GM12865 (cell line): ENCODE results near the gene JUP.
"Not testable (repeated sequence)": the region's sequence is repeated elsewhere in the genome, so short reads cannot be mapped to it uniquely, and the experiment has no call there.

Source experiments
- DNase-seq: peaks from one replicate; pipeline ENCODE4 v3.0.0; 2010; ENCODE audit warnings: low read depth
- H3K4me3 ChIP-seq: 2 replicates; pipeline ENCODE4 v1.5.1; 2011; ENCODE audit warnings: mild to moderate bottlenecking, low read depth, low read length, control low read depth
- TF ChIP-seq, protein P1 (sequence below): IDR thresholded peaks from 2 replicates; pipeline ENCODE4 v1.5.1; 2011; ENCODE audit warnings: low read length, control low read depth, low read depth, inconsistent platforms; ENCODE audit not compliant: insufficient read depth; ENCODE audit errors: missing control alignments

JUP gene

DNA sequence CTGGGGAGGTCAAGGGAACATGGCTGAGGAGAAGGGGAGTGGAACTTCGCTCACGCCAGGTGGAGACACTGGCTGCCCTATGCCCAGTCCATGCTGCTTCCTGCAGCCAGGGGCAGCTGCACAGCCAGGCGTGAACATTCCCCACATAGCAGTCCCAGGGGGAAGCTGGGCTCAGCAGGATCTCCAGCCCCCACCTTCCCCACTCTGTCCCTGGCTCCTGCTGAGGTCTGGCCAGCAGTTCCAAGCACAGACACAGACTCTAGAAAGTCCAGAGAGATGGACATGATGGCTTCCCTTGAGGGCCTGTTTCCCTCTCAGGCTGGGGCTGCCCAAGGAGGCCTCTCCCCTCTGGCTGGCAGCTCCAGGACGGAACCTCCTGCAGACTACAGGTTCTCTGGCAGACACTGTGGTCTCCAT, 9.3 kb downstream of the JUP start:
- no peak overlapping the region for H3K4me3 ChIP-seq
- no peak for DNase-seq
- TF ChIP-seq, protein P1, sequence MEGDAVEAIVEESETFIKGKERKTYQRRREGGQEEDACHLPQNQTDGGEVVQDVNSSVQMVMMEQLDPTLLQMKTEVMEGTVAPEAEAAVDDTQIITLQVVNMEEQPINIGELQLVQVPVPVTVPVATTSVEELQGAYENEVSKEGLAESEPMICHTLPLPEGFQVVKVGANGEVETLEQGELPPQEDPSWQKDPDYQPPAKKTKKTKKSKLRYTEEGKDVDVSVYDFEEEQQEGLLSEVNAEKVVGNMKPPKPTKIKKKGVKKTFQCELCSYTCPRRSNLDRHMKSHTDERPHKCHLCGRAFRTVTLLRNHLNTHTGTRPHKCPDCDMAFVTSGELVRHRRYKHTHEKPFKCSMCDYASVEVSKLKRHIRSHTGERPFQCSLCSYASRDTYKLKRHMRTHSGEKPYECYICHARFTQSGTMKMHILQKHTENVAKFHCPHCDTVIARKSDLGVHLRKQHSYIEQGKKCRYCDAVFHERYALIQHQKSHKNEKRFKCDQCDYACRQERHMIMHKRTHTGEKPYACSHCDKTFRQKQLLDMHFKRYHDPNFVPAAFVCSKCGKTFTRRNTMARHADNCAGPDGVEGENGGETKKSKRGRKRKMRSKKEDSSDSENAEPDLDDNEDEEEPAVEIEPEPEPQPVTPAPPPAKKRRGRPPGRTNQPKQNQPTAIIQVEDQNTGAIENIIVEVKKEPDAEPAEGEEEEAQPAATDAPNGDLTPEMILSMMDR: no peak

DNA sequence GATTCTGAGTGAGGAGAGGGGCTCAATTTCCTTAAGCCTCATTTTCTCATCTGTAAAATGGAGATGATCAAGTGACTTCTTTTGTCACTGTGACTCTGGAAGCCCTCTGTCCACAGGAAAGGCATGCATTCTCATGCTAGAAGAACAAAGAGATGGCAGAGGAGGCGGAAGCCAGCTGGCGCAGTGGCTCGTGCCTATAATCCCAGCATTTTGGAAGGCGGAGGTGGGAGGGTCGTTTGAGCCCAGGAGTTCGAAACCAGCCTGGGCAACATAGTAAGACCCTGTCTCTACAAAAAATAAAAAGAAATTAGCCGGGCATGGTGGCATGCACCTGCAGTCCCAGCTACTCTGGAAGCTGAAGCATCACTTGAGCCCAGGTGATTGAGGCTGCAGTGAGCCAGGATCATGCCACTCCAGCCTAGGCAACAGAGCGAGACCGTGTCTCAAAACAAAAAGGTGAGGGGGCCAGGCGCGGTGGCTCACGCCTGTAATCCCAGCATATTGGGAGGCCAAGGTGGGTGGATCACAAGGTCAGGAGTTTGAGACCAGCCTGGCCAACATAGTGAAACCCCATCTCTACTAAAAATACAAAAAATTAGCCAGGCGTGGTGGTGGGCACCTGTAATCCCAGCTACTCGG, 10.1 kb downstream of the JUP start:
- H3K4me3 ChIP-seq, DNase-seq: not testable (repeated sequence)

DNA sequence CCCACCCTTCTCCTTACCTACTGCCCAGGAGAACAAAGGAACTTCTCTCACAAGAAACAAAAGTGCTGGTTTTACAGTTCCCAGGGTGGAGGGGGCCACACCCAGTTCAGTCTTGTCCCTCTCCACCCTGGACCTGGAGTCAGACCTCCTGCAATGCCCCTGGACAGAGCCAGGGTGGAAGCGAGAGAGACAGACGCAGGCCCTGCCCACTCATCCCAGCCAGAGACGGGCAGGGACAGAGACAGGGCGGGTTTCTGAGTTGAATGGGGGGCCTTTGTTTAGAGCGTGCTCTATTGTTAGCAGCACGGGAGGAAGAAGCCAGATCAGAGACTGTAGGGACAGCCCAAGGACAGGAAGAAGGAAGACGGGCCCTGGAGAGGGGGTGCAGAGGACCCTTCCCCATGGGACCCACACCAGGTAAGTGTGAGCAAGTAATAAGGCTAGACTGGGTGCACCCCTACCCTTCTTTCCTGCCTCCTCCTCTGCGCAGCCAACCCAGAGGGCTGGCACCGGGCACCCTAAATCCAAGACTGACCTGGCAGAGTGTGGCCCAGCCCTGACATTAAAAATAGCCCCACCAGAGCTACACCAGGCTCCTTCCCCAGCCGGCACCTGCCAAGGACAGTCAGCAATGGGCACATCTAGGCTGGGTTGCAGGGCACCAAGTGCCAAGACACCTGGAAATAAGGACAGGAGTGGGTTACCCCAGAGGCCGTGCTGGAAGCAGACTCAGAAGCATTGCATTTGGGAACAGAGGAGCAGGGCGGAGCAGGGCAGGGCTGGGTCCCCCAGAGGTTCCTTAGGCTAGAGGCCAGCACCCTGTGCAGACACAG, 10.9 kb downstream of the JUP start:
- TF ChIP-seq, protein P1: no peak
- no peak overlapping the region for H3K4me3 ChIP-seq
- no peak for DNase-seq

DNA sequence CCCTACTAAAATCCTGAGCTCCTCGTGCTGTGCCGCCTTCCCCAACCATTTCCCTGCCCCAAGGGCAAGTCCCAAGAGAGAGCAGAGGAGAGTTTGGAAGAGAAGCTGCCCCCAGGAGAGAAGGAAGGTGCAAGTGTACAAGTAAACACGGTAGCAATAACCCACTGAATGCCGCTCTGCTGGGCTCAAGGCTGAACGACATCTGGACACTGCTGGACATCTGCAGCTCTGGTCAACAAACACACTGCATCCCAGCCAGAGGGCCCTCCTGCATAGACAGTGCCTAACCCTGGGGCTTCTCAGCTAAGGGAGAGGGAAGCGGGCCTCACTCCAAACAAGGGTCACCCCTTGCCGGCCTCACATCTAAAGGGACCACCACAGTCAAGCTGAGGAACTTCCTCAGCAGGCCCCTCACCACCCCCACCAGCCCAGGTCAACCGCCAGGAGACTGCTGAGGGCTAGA, 12.7 kb downstream of the JUP start:
- no peak overlapping the region for H3K4me3 ChIP-seq
- DNase-seq: no peak
- TF ChIP-seq, protein P1: no peak

DNA sequence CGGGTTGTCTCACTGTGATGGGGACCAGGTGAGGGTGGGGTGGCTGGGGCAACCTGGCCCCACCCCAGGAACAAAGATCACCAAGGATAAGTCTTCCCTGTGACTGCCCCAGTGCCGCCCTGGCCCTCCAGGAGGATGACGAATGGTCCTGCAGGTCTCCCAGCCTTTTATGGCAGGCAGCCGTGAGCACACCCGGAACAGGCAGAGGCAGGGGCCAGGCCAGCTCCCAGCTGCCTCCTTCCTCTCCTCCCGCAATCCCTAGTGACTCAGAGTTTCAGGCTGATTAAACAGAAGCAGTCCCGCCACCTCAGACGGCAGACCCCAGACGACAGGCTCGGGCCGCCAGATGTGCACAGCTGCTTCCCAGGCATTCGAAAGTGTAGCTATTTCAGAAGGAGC, 13.3 kb downstream of the JUP start:
- H3K4me3 ChIP-seq: no peak overlapping the region
- TF ChIP-seq, protein P1: no peak
- peak; percentile 33 for DNase-seq

DNA sequence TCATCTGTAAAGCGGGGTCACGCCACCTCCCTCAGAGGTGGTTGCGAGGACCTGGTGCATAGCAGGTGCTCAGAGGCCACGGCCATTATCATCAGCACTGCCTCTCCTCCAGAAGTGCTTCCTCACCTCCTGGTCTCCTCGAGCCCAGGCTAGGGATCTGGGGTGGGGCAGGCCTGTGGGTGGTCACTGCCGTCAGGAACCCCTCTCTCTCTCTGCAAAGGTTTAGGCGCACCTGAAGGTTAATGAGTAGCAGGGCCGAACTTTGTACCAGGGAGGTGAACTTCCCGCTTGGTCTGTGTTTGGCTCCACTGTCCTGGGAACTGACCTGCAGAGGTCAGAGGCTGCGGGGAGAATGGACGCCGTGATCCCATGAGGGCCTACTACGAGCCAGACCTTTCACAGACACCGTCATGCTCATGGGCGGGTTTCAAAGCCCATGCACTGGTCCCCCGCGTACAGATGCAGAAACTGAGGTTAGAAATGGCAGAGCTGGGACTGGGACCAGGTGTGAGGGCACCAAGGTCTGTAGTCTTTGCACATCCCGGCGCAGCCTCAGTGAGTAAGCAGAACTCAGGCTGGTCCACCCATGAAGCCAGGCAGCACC, 13.8 kb downstream of the JUP start:
- H3K4me3 ChIP-seq: no peak overlapping the region
- DNase-seq: no peak
- TF ChIP-seq, protein P1: no peak

DNA sequence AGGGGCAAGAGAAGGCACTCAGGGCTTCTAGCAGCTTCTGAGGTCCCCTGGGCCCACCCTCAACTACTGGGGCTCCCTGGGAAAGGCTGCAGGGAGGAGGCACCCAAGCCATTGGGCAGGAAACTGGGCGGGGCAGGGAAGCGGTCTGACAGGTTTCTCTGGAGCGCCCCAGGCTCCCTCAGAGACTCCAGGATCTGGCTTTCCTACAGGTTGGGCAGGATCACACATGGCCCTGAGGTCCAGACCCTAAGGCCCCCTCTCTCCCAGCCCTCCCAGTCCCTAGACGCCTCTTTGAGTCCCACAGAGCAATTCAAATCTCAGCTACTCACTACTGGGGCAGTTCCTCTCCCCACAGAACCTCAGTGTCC, 14.3 kb downstream of the JUP start:
- no peak for DNase-seq
- peak overlapping the region; percentile 77 for H3K4me3 ChIP-seq
- TF ChIP-seq, protein P1: no peak
